DLD1 (cell line): ENCODE measurements around the gene ARFGEF3.

ENCODE experiments used
- in situ Hi-C: cut with HindIII; loops from 2 replicates; pipeline ENCODE4 v1.10.0; 2017; ENCODE audit warnings: low sequenced_read_pairs

The ARFGEF3 gene

GRCh38 chr6:138240476-138241245, 78.9 kb downstream of the ARFGEF3 start:
- in situ Hi-C loops, result no loop called here

DNA sequence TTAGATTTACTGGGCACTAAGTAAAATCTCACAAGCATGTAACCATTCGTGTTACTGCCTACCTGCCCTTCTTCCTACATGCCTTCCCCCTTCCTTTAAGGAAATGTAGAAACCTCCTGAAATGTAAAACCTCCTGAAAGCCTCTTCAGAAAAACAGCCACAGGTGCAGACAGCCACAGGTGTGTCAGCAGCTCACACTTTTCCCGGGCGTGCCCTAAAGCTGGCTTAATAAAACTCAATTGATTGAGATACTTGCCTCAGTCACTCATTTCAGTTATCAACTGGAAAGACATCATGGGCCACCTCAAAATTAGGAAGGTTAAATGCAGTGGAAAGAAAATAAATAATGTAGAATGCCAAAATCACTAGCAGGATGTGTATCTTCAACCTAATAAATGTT, 79.6 kb downstream of the ARFGEF3 start:
- in situ Hi-C loops, result no loop called here

DNA sequence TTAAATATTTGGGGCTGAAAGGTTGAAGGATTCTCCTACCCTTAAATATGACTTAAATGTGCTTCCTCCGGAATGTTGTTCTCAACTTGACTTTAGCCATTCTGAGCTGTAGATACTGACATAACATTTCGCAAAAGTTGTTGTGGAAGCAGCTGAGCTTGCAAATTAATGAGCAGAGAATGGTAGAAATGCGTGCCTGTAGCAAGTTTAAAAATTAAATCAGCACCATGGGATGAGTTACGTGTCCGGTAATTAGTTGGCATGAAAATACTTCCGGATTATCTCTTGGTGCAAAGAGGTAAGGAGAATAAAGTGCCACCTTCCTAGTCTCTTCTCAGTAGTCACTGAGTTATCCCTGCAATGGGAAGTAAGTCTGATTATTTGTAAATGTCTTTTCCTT, 80.2 kb downstream of the ARFGEF3 start:
- in situ Hi-C loops, result no loop called here

GRCh38 chr6:138242987-138243592, 81.4 kb downstream of the ARFGEF3 start:
- in situ Hi-C loops, result no loop called here

- in situ Hi-C loops, result no loop called here
Measured at GRCh38 chr6:138245751-138246150, 84.0 kb downstream of the ARFGEF3 start.

- in situ Hi-C loops, result no loop called here
Measured at GRCh38 chr6:138246650-138247440, 85.1 kb downstream of the ARFGEF3 start.

DNA sequence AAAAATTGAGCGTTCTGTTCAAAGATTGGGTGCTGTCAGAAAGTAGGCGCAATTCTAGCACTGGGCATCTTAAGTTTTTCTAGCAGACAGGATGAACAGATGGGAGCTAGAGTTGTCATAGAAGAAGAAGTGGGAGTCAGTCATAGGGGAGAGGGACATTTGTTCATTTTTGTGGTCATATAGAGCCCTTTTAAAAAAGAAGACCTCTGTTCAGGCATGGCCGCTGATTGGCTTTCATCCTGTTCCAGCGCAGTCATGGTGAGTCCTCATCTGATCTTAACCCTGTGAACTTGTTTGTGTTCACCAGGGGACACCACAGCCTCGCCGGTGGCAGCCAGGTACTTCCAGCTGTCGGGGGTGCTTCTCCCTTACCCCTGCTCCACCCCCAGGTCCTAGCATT, 86.3 kb downstream of the ARFGEF3 start:
- in situ Hi-C loops, result no loop called here

DNA sequence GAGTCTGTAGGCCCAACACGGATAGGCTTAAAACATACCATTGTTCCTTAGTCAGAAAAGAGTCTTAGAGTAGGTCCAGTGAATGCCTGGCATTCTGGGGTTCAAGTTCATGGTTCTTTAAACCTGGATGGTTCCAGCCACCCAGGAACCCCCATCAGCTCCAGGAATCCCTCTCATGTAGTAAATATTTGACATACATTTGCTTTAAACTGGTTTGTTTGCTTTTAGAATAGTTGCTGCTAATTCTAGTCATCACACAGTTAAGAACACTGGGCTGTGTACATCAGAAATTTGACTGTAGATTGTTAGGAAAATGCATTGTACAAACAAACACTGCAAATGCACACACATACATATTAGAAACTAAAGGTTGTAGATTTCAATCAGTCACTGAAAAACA, 87.1 kb downstream of the ARFGEF3 start:
- in situ Hi-C loops, result no loop called here

- in situ Hi-C loops, result no loop called here
Measured at GRCh38 chr6:138250053-138250452, 88.3 kb downstream of the ARFGEF3 start.

- in situ Hi-C loops, result no loop called here
Measured at GRCh38 chr6:138250513-138251247, 88.9 kb downstream of the ARFGEF3 start.

DNA sequence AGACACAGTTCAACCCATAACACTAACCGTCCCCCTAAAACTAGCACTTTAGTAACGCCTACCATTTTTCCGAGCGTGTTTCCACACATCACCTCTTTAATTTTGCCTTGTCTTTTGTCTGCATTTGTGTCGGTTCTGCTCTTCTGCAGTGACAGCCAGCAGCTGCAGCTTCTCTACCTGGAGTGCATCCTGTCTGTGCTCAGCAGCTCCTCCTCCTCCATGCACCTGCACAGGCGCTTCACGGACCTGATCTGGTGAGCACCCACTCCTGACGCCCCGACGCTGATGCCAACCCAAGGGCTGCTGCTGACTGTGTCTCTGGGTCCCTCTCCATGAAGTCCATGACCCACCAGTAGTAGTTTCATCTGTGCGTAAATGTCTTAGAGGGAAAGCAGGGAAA, 92.0 kb downstream of the ARFGEF3 start:
- in situ Hi-C loops, result no loop called here

GRCh38 chr6:138255443-138255842, 93.7 kb downstream of the ARFGEF3 start:
- in situ Hi-C loops, result no loop called here

- in situ Hi-C loops, result no loop called here
Measured at GRCh38 chr6:138257638-138258040, 95.9 kb downstream of the ARFGEF3 start.

- in situ Hi-C loops, result no loop called here
Measured at GRCh38 chr6:138258197-138258596, 96.5 kb downstream of the ARFGEF3 start.

DNA sequence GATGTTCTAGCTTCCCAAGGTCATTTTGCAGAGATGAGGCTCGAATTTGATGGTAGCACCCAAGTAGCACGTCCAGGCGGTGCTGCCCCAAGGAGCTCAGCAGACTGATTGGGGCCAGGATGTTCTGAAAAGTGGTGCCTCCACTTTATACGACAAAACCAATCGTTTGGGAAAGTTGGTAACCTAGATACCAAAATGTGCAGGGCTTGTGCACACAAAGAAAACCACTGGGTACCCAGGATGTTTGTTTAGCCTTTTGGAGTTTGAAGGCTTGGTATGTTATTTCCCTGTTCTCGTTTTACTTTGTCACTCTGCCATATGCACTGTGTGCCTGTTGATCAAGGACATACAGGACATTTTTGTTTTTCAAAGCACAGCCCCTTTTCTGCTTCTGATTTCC, 97.3 kb downstream of the ARFGEF3 start:
- in situ Hi-C loops, result no loop called here

- in situ Hi-C loops, result no loop called here
Measured at GRCh38 chr6:138261116-138261780, 99.5 kb downstream of the ARFGEF3 start.

DNA sequence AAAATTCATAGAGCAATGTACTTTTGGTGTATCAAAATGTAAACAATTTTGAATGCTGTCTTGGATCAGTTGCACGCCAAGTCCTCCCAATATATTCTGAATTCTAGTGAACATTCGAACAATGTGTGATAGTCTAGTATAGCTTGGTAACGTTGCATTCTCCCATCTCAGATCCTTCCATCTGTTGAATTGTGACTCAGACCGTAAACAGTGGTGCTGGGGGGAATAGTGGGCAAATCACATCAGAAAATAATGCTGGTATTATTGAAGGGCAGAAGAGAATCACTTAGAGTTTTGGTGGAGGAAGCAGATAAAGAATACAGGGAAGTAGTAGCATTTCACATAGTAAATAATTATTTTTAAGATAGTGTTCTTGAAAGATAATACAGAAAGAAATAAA, 102.2 kb downstream of the ARFGEF3 start:
- in situ Hi-C loops, result no loop called here

DNA sequence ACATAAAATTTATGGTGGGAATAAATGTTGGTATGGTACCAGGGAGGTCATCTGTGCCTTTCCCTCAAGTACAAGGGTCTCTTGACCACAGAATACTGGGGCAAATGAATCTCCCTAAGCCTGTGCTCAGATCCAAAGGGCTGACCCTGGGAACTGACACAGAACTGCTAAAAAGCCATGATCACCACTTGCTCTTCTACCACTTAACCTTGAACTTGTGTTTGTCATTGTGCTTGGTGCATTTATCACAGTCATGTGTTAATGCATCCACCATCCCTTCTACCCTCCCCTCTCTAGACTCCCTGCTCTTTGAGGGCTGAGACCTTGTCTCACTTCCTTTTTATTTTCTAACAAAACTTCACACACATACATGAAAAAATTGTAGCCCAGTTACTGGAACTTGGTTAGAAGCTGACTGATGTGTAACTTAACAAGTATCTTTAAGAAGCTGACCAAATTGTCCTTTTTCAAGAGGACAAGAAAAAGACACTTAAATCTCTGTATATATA, 102.7 kb downstream of the ARFGEF3 start:
- in situ Hi-C loops, result no loop called here

DNA sequence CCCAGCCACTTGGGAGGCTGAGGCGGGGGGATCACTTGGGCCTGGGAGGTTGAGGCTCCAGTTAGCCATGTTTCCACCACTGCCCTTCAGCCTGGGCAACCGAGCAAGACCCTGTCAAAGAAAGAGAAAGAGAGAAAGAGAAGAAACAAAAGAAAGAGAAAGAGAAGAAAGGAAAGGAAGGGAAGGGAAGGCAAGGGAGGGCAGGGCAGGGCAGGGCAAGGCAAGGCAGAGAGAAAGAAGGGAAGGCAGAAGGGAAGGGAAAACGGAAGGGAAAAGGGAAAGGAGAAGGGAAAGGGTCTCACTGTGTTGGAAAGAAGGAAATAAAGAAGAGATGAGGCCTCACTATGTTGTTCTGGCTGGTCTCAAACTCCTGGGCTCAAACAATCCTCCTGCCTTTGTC, 104.4 kb downstream of the ARFGEF3 start:
- in situ Hi-C loops, result no loop called here
